ENCODE data around the gene TYROBP. TPM values are rescaled to one million over a fixed set of nuclear protein-coding genes. Genes with fewer than 3 reads are reported as not detected.

The TYROBP gene
- total and polyA plus RNA-seq, 2 donors (not counting 1 experiment from before 2014, with no cell fraction given), result not detected

DNA sequence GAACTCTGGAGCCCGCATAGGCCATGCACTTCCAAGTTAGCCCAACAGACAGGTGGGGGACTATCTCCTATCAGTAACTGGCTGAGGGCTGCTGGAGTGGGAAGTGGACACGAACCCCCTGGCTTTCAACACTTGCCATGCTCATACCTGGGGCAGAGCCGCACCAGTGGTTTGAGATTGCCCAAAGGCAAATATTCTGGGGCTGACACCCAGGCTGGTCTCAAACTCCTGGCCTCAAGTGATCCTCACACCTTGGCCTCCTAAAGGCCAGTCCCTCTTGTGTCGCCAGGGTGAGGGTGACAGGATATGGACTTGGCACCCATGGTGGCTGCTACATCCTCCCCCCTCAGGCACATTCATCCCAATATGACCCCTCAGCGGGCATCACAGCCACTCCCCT is 20.9 kb downstream of the TYROBP start:
- Histone ChIP-seq H3K4me3 (replicated peaks in 1 of 4; ENCODE audit: control extremely low read depth in 1 of 4, insufficient read depth in 1 of 4, low read depth in 3 of 4, low read length in 4 of 4) (no peak overlapping the region), H3K79me2 (ENCODE audit: control insufficient read depth, insufficient read depth, low read length) (no peaks in the 10 kb centered on the region), H3K4me2 (ENCODE audit: extremely low read depth, insufficient read depth, low read length) (no peak overlapping the region), H3K36me3 (ENCODE audit: control insufficient read depth, insufficient read depth, low read length) (peaks cover 8% of the 10 kb centered on the region), H3K27me3 (ENCODE audit: control insufficient read depth, insufficient read depth, low read length) (no peaks in the 10 kb centered on the region), H3K4me1 (ENCODE audit: control insufficient read depth, extremely low read depth, insufficient read depth, low read length) (no peaks in the 10 kb centered on the region), H2AFZ (ENCODE audit: low read length) (no peak overlapping the region), H3K27ac (ENCODE audit: insufficient read depth, low read length) (no peak overlapping the region), H3K9ac (ENCODE audit: insufficient read depth, low read length) (no peak overlapping the region), H4K20me1 (ENCODE audit: control insufficient read depth, extremely low read depth, insufficient read depth, low read length) (no peaks in the 10 kb centered on the region), H3K9me3 (ENCODE audit: control insufficient read depth, insufficient read depth, low read depth, low read length) (no peaks in the 10 kb centered on the region)
- no peak for DNase-seq (ENCODE audit: low read depth in 2 of 2)
- TF ChIP-seq EZH2 (IDR thresholded peaks at IDR 0.05; ENCODE audit: low read length, missing control alignments), result no peak
- TF ChIP-seq, protein P1, sequence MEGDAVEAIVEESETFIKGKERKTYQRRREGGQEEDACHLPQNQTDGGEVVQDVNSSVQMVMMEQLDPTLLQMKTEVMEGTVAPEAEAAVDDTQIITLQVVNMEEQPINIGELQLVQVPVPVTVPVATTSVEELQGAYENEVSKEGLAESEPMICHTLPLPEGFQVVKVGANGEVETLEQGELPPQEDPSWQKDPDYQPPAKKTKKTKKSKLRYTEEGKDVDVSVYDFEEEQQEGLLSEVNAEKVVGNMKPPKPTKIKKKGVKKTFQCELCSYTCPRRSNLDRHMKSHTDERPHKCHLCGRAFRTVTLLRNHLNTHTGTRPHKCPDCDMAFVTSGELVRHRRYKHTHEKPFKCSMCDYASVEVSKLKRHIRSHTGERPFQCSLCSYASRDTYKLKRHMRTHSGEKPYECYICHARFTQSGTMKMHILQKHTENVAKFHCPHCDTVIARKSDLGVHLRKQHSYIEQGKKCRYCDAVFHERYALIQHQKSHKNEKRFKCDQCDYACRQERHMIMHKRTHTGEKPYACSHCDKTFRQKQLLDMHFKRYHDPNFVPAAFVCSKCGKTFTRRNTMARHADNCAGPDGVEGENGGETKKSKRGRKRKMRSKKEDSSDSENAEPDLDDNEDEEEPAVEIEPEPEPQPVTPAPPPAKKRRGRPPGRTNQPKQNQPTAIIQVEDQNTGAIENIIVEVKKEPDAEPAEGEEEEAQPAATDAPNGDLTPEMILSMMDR (conservative IDR thresholded peaks at IDR 0.05 in 1 of 2, IDR thresholded peaks at IDR 0.05 in 1 of 2; ENCODE audit: low read depth in 1 of 2, low read length in 2 of 2), result no peak

DNA sequence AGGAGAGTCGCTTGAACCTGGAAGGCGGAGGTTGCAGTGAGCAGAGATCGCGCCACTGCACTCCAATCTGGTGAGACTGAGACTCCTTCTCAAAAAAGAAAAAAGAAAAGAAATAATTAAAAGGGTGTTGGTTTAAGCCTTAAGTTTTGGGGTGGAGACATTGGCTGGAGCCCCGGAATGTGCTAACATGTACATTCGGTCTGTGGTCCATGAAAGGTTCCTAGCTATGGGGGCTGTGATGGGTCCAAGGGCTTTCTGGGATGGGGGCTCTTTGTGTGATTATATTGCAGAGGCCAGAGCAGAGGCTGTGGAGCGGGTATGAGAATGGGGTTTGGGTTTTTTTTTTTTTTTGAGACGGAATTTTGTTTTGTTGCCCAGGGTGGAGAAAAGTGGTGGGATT is 22.2 kb downstream of the TYROBP start:
- H3K27me3 ChIP-seq (ENCODE audit: control insufficient read depth, insufficient read depth, low read length), result no peaks in the 10 kb centered on the region
- H3K27ac ChIP-seq (ENCODE audit: insufficient read depth, low read length), result no peak overlapping the region
- H2AFZ ChIP-seq (ENCODE audit: low read length), result no peak overlapping the region
- peaks cover 8% of the 10 kb centered on the region for H3K36me3 ChIP-seq (ENCODE audit: control insufficient read depth, insufficient read depth, low read length)
- no peak overlapping the region for H3K4me2 ChIP-seq (ENCODE audit: extremely low read depth, insufficient read depth, low read length)
- no peaks in the 10 kb centered on the region for H3K4me1 ChIP-seq (ENCODE audit: control insufficient read depth, extremely low read depth, insufficient read depth, low read length)
- no peaks in the 10 kb centered on the region for H4K20me1 ChIP-seq (ENCODE audit: control insufficient read depth, extremely low read depth, insufficient read depth, low read length)
- no peak overlapping the region for H3K4me3 ChIP-seq (replicated peaks in 1 of 4; ENCODE audit: control extremely low read depth in 1 of 4, insufficient read depth in 1 of 4, low read depth in 3 of 4, low read length in 4 of 4)
- TF ChIP-seq, protein P1 (conservative IDR thresholded peaks at IDR 0.05 in 1 of 2, IDR thresholded peaks at IDR 0.05 in 1 of 2; ENCODE audit: low read depth in 1 of 2, low read length in 2 of 2), result no peak
- no peak for TF ChIP-seq EZH2 (IDR thresholded peaks at IDR 0.05; ENCODE audit: low read length, missing control alignments)
- H3K9ac ChIP-seq (ENCODE audit: insufficient read depth, low read length), result no peak overlapping the region
- H3K79me2 ChIP-seq (ENCODE audit: control insufficient read depth, insufficient read depth, low read length), result no peaks in the 10 kb centered on the region
- no peaks in the 10 kb centered on the region for H3K9me3 ChIP-seq (ENCODE audit: control insufficient read depth, insufficient read depth, low read depth, low read length)
- DNase-seq (ENCODE audit: low read depth in 2 of 2), result no peak

DNA sequence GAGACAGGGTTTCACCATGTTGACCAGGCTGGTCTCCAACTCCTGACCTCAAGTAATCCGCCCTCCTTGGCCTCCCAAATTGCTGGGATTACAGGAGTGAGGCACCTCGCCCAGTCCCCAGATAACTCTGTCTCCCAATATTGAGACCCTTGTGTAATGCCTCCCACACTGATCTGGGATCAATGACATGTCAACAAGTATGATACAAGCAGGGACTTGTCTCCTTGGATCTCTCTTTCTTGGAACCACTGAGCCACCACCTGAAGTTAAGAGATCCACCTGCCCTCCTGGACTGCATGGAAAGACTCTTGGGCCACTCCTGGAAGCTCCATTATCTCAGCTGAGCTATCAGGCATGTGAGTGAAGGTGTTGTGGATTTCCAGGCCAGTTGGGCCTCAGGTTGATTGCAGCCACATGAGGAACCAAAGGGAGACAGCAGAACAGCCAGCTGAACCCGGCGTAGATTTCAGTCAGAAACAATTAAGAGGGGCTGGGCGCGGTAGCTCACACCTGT is 22.8 kb downstream of the TYROBP start:
- Histone ChIP-seq H3K27me3 (ENCODE audit: control insufficient read depth, insufficient read depth, low read length) (no peaks in the 10 kb centered on the region), H3K4me1 (ENCODE audit: control insufficient read depth, extremely low read depth, insufficient read depth, low read length) (no peaks in the 10 kb centered on the region), H3K4me2 (ENCODE audit: extremely low read depth, insufficient read depth, low read length) (no peak overlapping the region), H3K79me2 (ENCODE audit: control insufficient read depth, insufficient read depth, low read length) (no peaks in the 10 kb centered on the region), H2AFZ (ENCODE audit: low read length) (no peak overlapping the region), H3K4me3 (replicated peaks in 1 of 4; ENCODE audit: control extremely low read depth in 1 of 4, insufficient read depth in 1 of 4, low read depth in 3 of 4, low read length in 4 of 4) (no peak overlapping the region), H3K27ac (ENCODE audit: insufficient read depth, low read length) (no peak overlapping the region), H3K9me3 (ENCODE audit: control insufficient read depth, insufficient read depth, low read depth, low read length) (no peaks in the 10 kb centered on the region), H3K9ac (ENCODE audit: insufficient read depth, low read length) (no peak overlapping the region), H4K20me1 (ENCODE audit: control insufficient read depth, extremely low read depth, insufficient read depth, low read length) (no peaks in the 10 kb centered on the region), H3K36me3 (ENCODE audit: control insufficient read depth, insufficient read depth, low read length) (peaks cover 8% of the 10 kb centered on the region)
- DNase-seq (ENCODE audit: low read depth in 2 of 2), result no peak
- no peak for TF ChIP-seq EZH2 (IDR thresholded peaks at IDR 0.05; ENCODE audit: low read length, missing control alignments)
